RPMI8226 (cell line): ENCODE data around the gene AGAP2.
"Not testable (repeated sequence)": the region's sequence is repeated elsewhere in the genome, so short reads cannot be mapped to it uniquely, and the experiment has no call there.

Experiments
- DNase-seq: peaks from one replicate; pipeline ENCODE4 v3.0.0-alpha.2; 2015

AGAP2 gene

DNA sequence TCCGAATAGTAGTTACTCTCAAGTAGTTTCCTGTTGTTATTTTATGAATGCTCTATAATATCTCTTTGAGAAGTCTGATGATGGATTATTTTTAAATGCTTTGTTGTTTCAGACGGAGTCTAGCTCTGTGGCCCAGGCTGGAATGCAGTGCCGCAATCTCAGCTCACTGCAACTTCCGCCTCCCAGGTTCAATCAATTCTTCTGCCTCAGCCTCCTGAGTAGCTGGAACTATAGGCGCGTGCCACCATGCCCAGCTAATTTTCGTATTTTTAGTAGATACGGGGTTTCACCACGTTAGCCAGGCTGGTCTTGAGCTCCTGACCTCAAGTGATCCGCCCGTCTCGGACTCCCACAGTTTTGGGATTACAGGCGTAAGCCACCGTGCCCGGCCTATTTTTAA lies 46.0 kb downstream of the AGAP2 start:
- no peak for DNase-seq

- no peak for DNase-seq
Measured at GRCh38 chr12:57688931-57689330, 49.6 kb downstream of the AGAP2 start.

DNA sequence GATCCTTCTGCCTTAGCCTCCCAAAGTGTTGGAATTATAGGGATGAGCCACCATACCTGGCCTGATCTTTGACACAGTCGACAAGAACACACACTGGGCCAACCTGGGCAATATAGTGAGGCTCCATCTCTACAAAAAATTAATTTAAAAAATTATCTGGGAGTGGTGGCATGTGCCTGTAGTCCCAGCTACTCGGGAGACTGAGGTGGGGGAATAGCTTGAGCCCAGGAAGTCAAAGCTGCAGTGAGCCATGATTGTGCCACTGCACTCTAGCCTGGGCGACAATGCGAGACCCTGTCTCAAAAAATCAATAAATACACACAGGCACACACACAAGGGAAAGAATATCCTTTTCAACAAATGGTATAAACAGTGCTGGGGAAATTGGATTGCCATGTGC lies 50.7 kb downstream of the AGAP2 start:
- DNase-seq: no peak

- DNase-seq: no peak
Measured at GRCh38 chr12:57679697-57680096, 58.8 kb downstream of the AGAP2 start.

DNA sequence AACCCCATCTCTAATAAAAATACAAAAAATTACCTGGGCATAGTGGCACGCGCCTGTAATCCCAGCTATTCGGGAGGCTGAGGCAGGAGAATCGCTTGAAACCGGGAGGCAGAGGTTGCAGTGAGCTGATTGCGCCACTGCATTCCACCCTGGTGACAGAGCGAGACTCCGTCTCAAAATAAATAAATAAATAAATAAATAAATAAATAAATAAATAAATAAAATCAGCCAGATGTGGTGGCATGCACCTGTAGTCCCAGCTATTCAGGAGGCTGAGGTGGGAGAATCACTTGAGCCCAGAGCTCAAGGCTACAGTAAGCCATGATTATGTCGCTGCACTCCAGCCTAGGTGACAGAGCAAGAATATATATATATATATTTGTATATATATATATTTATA lies 60.6 kb downstream of the AGAP2 start:
- DNase-seq: not testable (repeated sequence)

DNA sequence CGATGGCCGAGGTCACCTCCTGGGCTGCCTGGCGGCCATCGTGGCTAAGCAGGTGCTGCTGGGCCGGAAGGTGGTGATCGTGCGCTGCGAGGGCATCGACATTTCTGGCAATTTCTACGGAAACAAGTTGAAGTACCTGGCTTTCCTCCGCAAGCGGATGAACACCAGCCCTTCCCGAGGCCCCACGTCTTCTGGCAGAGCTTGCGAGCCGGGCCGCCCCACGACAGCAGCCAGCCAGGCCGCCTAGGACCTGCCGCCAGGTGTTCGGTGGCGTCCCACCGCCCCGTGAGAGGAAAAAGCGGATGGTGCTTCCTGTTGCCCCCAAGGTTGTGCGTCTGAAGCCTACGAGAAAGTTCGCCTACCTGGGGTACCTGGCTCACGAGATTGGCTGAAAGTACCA lies 63.9 kb downstream of the AGAP2 start:
- DNase-seq: no peak
